Neural crest cell (in vitro differentiated cells): ENCODE measurements around the gene LARGE1. TPM values are rescaled to one million over a fixed set of nuclear protein-coding genes. Genes with fewer than 3 reads are reported as not detected.

ENCODE experiments used
- DNase-seq: peaks from one replicate; pipeline ENCODE4 v3.0.0; 2021; ENCODE audit warnings: low read depth, mixed read lengths, low spot score
- H3K27ac Mint-ChIP-seq: one replicate; pipeline ENCODE4 v1.8.0; 2021; ENCODE audit warnings: mild to moderate bottlenecking, mixed read lengths; ENCODE audit not compliant: unreplicated experiment
- H3K27me3 Mint-ChIP-seq: 2 replicates; pipeline ENCODE4 v1.8.0; 2021; ENCODE audit warnings: low read depth, mild to moderate bottlenecking, mixed read lengths
- H3K36me3 Mint-ChIP-seq: 2 replicates; pipeline ENCODE4 v1.8.0; 2021; ENCODE audit warnings: low read depth, mild to moderate bottlenecking, mixed read lengths
- H3K4me1 Mint-ChIP-seq: 2 replicates; pipeline ENCODE4 v1.8.0; 2021; ENCODE audit warnings: mixed read lengths
- H3K4me3 Mint-ChIP-seq: one replicate; pipeline ENCODE4 v1.8.0; 2021; ENCODE audit warnings: mild to moderate bottlenecking, mixed read lengths
- H3K9me3 Mint-ChIP-seq: 2 replicates; pipeline ENCODE4 v1.8.0; 2021; ENCODE audit warnings: mixed read lengths
- CTCF ChIP-seq: fragments of 200-600 bp; sonication (generic); conservative IDR thresholded peaks from 2 replicates; pipeline ENCODE4 v1.5.0; 2021; ENCODE audit warnings: antibody characterized with exemption, mild to moderate bottlenecking
- microRNA-seq: library from miRNA; unstranded; fragments of <30 nt; microRNA quantifications from one replicate; pipeline ENCODE4, GENCODE V29; 2020
- total RNA-seq: library from RNA; stranded (reverse); gene quantifications from 2 replicates; pipeline ENCODE4 v1.2.1, GENCODE V29; 2021

The LARGE1 gene
- total RNA-seq, 1 donor from 2014 or later, result 33.0 TPM

- TF ChIP-seq CTCF, result no peak
- Mint-ChIP-seq H3K27ac (no peak overlapping the region), H3K27me3 (peaks cover 26% of the 10 kb centered on the region), H3K4me3 (no peak overlapping the region), H3K36me3 (no peaks in the 10 kb centered on the region), H3K9me3 (peaks cover 14% of the 10 kb centered on the region), H3K4me1 (no peaks in the 10 kb centered on the region)
- no peak for DNase-seq
Observed at GRCh38 chr22:33240888-33241475, 679.3 kb downstream of the LARGE1 start.

- no peak overlapping the region for H3K4me3 Mint-ChIP-seq
- H3K27ac Mint-ChIP-seq, result no peak overlapping the region
- H3K4me1 Mint-ChIP-seq, result no peaks in the 10 kb centered on the region
- H3K27me3 Mint-ChIP-seq, result peaks cover 5% of the 10 kb centered on the region
- peaks cover 9% of the 10 kb centered on the region for H3K36me3 Mint-ChIP-seq
- peaks cover 22% of the 10 kb centered on the region for H3K9me3 Mint-ChIP-seq
- TF ChIP-seq CTCF, result no peak
- DNase-seq, result no peak
Observed at GRCh38 chr22:33232071-33232470, 688.2 kb downstream of the LARGE1 start.

- DNase-seq, result no peak
- no peak for TF ChIP-seq CTCF
- no peaks in the 10 kb centered on the region for H3K27me3 Mint-ChIP-seq
- H3K27ac Mint-ChIP-seq, result no peak overlapping the region
- H3K9me3 Mint-ChIP-seq, result peaks cover 24% of the 10 kb centered on the region
- no peak overlapping the region for H3K4me3 Mint-ChIP-seq
- H3K36me3 Mint-ChIP-seq, result peaks cover 13% of the 10 kb centered on the region
- H3K4me1 Mint-ChIP-seq, result no peaks in the 10 kb centered on the region
Observed at GRCh38 chr22:33227791-33228190, 692.5 kb downstream of the LARGE1 start.

- Mint-ChIP-seq H3K36me3 (peaks cover 13% of the 10 kb centered on the region), H3K4me3 (no peak overlapping the region), H3K4me1 (no peaks in the 10 kb centered on the region), H3K27me3 (peaks cover 3% of the 10 kb centered on the region), H3K27ac (peak overlapping the region; percentile 19), H3K9me3 (peaks cover 21% of the 10 kb centered on the region)
- no peak for DNase-seq
- TF ChIP-seq CTCF, result no peak
Observed at GRCh38 chr22:33224841-33225240, 695.4 kb downstream of the LARGE1 start.

Small RNA genes lying within 50 kb of the gene (microRNA-seq; reads per million reads assigned to microRNA genes)
- not detected for gene MIR4764
